ENCODE results near the gene PADI3.

DNA sequence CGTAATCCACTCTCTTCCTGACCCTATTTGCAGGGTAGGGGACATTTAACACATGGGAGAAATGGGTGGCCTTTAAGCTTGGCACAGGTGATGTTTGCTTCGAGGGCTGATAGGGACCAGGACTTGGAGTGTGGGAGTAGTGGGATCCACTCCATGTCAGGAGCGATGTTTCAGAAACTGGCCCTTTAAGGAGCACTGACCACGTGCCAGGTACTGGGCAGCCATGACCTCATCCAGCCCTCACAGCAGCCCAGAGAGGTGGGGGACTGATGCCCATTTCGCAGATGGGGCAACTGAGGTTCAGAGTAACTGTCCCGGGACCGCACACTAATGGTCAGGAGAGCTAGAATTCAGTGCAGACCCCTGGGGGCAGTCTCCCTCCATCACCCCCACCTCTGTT is 11.4 kb downstream of the PADI3 start:
- TF ChIP-seq, protein P1, sequence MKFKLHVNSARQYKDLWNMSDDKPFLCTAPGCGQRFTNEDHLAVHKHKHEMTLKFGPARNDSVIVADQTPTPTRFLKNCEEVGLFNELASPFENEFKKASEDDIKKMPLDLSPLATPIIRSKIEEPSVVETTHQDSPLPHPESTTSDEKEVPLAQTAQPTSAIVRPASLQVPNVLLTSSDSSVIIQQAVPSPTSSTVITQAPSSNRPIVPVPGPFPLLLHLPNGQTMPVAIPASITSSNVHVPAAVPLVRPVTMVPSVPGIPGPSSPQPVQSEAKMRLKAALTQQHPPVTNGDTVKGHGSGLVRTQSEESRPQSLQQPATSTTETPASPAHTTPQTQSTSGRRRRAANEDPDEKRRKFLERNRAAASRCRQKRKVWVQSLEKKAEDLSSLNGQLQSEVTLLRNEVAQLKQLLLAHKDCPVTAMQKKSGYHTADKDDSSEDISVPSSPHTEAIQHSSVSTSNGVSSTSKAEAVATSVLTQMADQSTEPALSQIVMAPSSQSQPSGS (CRISPR knock-in tag; IDR thresholded peaks at IDR 0.05; ENCODE audit: borderline replicate concordance, low read depth), result no peak
- TF ChIP-seq MAX (CRISPR knock-in tag; IDR thresholded peaks at IDR 0.05), result no peak
- TF ChIP-seq CTCF (IDR thresholded peaks at IDR 0.05), result no peak
- TF ChIP-seq, protein P2, sequence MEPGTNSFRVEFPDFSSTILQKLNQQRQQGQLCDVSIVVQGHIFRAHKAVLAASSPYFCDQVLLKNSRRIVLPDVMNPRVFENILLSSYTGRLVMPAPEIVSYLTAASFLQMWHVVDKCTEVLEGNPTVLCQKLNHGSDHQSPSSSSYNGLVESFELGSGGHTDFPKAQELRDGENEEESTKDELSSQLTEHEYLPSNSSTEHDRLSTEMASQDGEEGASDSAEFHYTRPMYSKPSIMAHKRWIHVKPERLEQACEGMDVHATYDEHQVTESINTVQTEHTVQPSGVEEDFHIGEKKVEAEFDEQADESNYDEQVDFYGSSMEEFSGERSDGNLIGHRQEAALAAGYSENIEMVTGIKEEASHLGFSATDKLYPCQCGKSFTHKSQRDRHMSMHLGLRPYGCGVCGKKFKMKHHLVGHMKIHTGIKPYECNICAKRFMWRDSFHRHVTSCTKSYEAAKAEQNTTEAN (CRISPR knock-in tag; IDR thresholded peaks at IDR 0.05), result no peak
- TF ChIP-seq ELF4 (CRISPR knock-in tag; IDR thresholded peaks at IDR 0.05; ENCODE audit: low read depth), result no peak

All from WTC11 (cell line).